ENCODE results near the gene RBM39.
A peak's percentile ranks its signal among the peaks of the same experiment; 100 is the strongest.
"Not testable (repeated sequence)": the region's sequence is repeated elsewhere in the genome, so short reads cannot be mapped to it uniquely, and the experiment has no call there.

Gene RBM39

DNA sequence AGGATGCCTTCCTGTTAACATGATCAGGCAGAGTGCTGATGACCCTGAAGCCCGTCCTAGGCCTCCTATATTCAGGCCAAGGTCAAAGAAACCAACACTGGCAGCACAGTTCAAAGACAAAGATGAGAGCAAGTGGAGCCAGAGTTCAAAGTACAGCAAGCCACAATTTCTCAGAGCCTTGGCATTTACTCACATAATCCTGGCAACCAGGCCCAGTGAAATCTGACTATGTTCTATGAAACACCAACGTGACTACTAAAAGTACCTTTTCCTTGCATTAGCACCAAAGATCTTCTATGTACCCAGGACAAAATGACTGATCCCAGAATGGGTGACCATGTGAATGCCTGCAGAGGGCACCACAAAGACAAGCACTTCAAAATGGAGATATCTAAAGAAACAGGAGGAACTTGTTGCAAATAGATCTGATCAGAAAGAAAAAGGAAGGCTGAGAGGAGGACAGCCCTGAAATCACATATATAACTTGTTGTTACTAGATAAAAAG is 46.8 kb downstream of the RBM39 start:
- no peak for DNase-seq (ENCODE audit: low read depth)
- no peak overlapping the region for H3K4me3 ChIP-seq (ENCODE audit: low read depth, low read length)

DNA sequence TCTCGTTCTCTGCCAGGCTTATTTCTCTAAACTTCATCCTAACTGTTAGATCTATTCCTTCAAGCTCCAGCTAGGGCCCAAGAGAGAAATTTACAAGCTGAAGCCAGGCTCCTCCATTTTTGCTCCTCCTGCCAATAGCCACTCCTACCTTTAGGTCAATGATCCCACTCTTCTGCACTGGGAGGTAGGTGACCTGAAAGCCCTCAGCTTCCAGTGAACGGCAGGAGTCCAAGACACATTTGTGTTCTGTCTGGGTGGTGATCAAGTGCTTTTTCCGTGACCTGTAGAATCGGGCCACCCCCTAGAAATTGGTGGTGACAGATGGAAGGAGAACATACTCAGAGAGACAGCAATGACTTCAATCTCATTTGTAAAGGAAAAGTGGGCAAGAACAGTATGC is 51.8 kb downstream of the RBM39 start:
- H3K4me3 ChIP-seq (ENCODE audit: low read depth, low read length) = no peak overlapping the region
- DNase-seq (ENCODE audit: low read depth) = no peak

DNA sequence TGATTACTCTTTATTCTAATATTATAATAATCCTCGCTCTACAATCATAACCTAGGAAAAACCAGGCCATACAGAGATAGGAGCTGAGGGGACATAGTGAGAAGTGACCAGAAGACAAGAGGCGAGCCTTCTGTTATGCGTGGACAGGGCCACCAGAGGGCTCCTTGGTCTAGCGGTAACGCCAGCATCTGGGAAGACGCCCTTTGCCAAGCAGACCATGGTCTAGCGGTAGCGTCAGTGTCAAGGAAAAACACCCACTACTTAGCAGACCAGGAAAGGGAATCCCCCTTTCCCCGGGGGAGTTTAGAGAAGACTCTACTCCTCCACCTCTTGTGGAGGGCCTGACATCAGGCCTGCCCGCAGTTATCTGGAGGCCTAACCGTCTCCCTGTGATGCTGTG is 55.2 kb downstream of the RBM39 start:
- not testable (repeated sequence) for DNase-seq (ENCODE audit: low read depth); H3K4me3 ChIP-seq (ENCODE audit: low read depth, low read length)

DNA sequence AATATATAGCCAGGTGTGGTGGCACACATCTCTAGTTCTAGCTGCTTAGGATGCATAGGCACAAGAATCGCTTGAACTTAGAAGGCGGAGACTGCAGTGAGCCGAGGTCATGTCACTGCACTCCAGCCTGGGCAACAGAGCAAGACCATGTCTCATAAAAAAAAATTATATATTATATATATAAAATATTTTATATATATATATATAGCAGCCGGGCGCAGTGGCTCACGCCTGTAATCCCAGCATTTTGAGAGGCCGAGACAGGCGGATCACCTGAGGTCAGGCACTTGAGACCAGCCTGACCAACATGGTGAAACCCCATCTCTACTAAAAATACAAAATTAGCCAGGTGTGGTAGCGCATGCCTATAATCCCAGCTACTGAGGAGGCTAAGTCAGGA is 56.7 kb downstream of the RBM39 start:
- H3K4me3 ChIP-seq (ENCODE audit: low read depth, low read length); DNase-seq (ENCODE audit: low read depth): not testable (repeated sequence)

DNA sequence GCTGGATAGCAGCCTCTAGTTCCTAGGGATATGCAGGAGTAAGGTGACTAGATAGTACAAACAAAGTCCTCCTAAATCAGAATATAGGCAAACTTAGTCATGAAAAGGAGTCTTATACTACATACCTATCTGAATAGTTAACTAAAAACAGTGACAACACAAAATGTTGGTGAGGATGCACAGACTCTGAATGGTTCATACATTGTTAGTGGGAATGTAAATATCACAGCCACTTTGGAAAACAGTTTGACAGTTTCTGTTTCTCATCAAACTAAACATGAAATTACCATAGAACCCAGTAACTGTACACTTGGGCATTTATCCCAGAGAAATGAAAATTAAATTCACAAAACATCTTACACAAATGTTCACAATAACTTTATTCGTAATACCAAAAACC is 60.1 kb downstream of the RBM39 start:
- no peak overlapping the region for H3K4me3 ChIP-seq (ENCODE audit: low read depth, low read length)
- DNase-seq (ENCODE audit: low read depth) = no peak

DNA sequence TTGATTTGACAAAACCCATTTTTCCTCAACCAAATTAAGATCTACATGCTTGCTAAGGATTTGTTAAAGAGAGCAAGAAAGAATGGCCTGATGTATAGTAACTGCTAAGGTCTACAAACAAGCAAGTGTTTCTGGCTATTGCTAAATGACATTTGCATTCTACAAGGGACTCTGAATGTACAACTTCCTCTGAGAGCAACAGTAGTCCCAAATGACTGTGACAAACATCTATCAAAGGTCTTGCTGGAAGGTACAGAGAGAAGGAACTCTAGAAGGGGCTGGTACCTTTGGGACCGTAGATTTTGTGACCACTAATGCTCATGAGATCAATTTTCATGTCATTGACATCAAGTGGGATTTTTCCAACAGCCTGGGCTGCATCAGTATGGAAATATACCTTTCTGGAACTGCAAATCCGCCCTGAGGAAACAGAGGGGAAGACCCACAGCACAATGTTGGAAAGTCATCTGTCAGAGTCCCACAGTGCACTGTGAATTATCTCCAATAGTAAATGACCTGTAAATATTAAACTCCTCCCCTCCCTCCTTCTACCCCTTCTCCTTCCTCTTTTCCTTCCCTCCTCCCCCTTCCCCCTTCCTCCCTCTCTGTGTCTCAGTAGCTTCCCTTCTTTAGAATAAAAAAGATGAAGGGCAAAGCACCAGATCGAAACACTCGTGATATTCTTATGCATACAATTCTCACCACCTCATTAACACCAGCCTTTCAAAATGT is 61.4 kb downstream of the RBM39 start:
- no peak for DNase-seq (ENCODE audit: low read depth)

DNA sequence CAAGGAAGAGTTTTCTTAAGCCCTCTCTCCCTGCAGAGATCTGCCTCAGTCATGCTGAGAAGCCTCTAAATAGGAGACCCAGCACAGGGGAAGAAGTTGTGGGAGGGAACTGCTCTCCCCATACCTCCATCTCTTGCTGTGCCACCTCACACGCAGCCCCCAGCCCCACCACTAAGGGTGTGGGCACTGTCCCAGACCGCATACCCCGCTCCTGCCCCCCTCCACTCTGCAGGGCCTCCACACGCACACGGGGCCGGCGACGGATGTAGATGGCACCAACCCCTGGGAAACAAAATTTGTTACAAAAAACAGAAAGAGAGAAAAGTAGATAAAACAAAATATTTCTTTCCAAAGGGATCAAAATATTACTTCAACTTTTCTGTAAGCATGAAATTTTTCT is 67.1 kb downstream of the RBM39 start:
- H3K4me3 ChIP-seq (ENCODE audit: low read depth, low read length) = no peak overlapping the region
- no peak for DNase-seq (ENCODE audit: low read depth)

More for the DNA sequence above, 61.4 kb downstream of the RBM39 start:
- no peak overlapping the region for H3K4me3 ChIP-seq (ENCODE audit: low read depth, low read length)

DNA sequence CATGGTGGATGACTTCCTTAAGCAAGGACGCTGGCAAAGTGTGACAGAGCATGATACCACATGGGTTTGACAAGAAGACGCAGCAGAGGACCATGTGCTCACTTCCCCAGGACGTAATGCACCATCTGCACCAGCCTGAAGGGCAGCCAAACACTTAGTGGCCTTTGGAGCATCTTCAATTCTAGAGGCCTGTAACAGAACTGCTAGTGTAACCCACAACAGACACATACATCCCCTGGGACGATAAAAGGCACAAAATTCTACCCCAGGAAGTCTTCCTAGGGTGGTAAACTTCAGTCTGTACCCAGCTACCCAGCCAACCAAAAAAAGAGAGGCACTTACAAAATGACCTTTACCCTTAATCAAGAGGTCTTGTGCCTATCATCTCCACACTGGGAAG is 68.2 kb downstream of the RBM39 start:
- no peak for DNase-seq (ENCODE audit: low read depth)
- H3K4me3 ChIP-seq (ENCODE audit: low read depth, low read length) = no peak overlapping the region

DNA sequence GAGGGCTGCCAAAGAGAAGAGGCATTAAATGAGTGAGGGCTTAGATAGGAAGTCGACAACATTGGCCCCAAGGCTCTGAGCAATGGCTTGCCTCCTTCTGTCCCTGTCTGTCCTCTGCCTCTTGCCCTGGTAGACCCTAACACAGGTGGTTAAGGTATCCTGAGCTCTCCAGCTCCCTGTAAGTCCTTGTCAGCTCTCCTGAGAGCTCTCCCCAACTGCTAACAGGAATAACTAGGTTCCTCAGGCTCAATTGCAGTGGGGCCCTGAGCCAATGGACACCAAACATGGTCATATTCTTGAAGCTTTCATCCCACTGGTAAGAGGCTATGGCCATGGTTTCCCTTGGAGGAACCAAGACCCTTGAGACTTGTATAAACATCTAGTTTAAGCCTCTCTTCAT is 72.4 kb downstream of the RBM39 start:
- no peak for DNase-seq (ENCODE audit: low read depth)
- H3K4me3 ChIP-seq (ENCODE audit: low read depth, low read length) = no peak overlapping the region

DNA sequence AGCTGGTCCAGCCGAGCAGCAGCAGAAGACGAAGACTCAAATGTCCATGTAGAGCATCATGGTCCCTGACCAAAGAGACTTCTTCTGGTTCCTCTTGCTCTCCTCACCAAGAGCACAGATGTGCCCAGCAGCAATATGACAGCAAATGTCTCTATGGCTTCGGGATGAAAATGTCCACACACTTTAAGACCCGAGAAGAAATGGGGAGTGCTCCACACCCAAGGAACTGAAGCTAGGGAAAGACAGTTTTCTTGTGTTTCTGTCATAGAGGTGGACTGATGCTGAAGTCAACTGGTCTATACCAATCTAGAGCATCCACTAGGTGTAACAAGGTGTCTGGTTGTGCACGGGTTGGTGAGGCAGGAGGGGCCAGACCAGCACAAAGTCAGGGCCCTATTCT is 72.8 kb downstream of the RBM39 start:
- DNase-seq (ENCODE audit: low read depth) = no peak
- H3K4me3 ChIP-seq (ENCODE audit: low read depth, low read length) = no peak overlapping the region

DNA sequence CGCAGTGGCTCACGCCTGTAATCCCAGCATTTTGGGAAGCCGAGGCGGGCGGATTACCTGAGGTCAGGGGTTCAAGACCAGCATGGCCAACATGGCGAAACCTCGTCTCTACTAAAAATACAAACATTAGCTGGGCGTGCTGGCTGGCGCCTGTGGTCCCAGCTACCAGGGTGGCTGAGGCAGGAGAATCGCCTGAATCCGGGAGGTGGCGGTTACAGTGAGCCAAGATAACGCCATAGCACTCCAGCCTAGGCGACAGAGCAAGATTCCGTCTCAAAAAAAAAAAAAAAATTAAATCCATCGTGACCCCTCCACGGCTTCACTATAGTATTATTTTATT is 76.1 kb downstream of the RBM39 start:
- no peak for DNase-seq (ENCODE audit: low read depth)
- no peak overlapping the region for H3K4me3 ChIP-seq (ENCODE audit: low read depth, low read length)

DNA sequence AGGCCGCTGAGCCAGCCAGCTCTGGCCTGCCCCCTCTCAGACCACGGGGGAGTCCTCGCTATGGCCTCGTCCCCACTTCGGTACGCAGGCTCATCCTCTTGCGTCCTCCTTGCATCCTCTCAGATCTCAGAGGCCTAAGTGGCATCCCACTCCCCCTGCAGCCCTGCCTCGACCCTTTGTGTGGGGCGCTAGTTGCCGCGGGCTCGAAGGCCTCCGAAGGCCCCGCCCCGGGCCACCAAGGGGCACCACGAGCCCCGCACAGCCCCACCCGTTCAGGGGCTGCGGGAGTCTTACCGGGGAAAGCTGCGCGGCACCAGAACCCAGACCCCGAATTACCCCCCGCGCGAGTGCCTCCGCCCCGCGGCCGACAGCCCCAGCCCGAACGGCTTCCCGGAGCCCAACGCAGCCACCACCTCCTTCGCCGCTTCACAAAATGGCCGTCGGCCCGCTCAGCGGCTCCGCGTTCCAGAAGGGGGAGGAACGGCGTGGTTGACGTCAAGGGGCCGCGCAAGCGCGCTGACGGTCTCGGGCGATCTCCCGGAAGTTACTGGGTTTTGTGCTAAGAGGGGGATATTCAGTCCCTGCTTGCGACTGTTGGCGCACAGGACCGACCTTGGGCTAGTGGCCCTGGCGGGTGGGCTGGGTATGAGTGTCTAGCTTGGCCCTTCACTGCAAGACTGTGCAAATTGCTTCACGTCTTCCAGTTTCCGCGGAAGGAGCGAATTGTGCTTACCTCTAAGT is 77.4 kb downstream of the RBM39 start, which contains the start of the genes CPNE1 and RBM12:
Gene CPNE1 (minus strand): TSS at position 435 of the 741 bp plus-strand sequence. CDS start 31,977 bp downstream, outside the sequence.
Gene RBM12 (minus strand): TSS at position 435 of the 741 bp plus-strand sequence. CDS start 9,578 bp downstream, outside the sequence.
- peak within 1 kb of the TSS; percentile 98 for H3K4me3 ChIP-seq (ENCODE audit: low read depth, low read length)
- DNase-seq (ENCODE audit: low read depth) = peak; percentile 69

DNA sequence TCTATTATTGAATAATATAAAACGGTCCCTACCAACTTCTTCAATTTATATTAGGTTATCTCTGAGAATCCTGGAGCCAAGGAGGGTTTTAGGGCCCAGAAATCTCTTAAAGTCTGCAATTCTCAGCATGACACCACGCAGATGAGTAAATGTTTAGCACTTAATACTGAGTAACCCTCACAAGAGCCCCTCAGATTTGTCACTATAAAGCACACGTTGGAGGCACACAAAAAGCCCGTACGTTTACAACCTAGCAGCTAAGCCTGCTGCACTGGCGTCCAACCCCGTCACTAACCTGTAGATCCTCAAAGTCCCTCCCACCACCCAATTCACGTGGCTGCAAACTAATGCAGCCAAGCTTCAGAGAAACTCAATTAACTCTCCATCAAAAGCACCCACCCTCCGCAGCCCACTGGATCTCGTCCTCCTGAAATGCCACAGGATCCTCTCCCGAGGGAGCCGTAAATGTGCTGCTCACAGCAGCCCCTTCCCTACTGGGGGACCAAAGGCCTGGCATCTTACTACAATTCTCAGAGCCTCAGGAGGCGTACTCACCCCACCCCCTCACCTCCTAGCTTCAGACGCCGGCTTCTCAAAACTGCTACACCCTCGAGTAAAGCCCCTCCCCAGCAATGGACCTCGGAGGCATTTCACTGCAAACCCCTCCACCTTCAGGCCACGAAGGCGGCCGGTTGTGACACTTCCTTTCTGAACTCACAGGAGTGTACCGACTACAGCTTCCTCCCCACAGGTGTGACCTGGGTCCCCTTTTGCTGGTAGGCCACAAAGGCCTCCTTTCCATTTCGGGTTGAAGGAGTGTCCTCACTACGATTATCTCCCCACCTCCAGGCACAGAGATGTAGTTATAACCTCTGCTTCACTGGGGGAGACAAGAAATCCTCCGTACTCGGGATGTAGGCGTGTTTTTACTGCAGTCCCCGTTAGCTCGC is 78.3 kb downstream of the RBM39 start:
- DNase-seq (ENCODE audit: low read depth) = no peak
- H3K4me3 ChIP-seq (ENCODE audit: low read depth, low read length) = peak overlapping the region; percentile 98

DNA sequence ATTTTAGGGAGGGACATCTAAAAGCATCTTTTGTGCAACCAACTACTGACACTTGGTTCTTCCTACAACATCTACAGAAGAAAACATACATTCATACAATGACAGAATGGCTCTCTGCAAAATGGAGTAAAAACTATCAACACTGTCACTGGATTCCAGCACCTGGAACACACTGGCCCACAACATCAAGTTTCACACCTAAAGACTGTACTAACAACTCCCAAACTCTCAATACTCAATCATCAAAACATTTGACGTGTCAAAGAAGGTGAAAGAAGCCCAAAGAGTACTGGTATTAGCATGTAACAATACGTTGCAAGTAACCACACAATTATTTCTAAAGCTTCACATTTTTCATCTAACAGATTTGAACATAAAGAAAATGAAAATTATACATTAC is 79.5 kb downstream of the RBM39 start:
- DNase-seq (ENCODE audit: low read depth) = no peak

DNA sequence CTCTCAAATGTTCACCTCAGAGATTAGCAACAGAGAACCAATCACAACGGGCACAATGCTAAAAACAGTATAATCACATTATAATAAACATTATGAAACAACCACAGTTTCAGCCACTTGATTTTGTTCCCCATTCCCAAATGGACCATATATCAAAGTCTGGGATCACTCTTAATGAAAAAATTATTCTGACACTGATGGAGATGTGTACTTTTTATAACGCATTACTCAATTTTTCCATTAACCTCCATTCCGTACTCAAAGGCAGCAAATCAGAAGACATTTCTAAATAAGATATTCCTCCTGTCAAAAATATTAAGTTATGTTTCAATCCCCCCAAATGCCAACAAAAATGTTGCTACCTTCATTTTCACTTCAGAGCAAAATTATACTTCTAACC is 80.2 kb downstream of the RBM39 start:
- no peak for DNase-seq (ENCODE audit: low read depth)
- peak overlapping the region; percentile 98 for H3K4me3 ChIP-seq (ENCODE audit: low read depth, low read length)

More for the DNA sequence above, 79.5 kb downstream of the RBM39 start:
- peak overlapping the region; percentile 98 for H3K4me3 ChIP-seq (ENCODE audit: low read depth, low read length)

DNA sequence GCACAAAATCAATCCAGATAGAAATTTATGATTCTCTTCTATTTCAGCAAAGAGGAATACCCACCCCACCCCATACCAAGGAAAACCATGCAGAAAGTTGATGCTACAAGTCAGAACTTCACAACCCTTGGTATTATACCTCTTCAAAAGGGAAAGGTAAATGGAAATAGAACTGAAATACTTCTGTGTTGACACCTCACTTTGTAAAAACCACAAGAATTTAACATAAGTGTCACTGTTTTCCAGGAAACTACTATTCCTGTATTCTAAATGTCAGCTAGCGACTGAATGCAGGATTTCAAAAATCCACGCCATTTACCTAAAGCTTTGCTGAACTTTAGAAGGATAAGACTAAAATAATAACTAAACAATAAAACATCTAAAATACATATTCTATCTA is 81.0 kb downstream of the RBM39 start:
- no peak for DNase-seq (ENCODE audit: low read depth)
- no peak overlapping the region for H3K4me3 ChIP-seq (ENCODE audit: low read depth, low read length)

DNA sequence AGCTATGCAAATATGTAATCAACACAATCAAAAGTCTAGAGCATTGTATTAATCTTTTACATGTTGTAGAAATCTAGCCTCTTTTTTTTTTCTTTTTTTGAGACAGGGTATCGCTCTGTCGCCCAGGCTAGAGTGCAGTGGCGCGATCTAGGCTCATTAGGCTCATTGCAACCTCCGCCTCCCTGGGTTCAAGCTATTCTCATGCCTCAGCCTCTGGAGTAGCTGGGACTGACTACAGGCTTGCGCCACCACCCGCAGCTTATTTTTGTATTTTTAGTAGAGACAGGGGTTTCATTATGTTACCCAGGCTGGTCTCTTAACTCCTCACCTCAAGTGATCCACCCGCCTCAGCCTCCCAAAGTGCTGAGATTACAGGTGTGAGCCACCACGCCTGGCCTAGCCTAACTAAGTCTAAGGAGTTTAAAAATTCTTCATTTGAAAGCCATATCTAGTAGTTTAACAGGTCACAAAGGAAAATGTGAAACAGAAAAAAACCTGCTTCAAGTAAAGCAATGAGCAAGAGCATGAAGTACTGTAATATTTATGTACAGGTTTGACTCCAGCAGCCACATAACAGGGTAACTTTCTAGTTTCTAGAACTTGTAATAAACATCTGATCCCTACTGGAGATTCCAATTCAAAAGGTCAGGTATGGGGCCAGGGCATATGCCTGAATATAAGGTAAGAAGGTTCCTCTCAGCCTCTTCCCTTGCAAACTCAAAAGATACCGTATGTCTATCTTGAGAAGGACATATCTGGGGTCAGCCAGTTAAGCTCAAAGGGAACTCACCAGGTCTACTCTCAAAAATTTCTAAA is 81.7 kb downstream of the RBM39 start:
- DNase-seq (ENCODE audit: low read depth) = no peak
- no peak overlapping the region for H3K4me3 ChIP-seq (ENCODE audit: low read depth, low read length)

DNA sequence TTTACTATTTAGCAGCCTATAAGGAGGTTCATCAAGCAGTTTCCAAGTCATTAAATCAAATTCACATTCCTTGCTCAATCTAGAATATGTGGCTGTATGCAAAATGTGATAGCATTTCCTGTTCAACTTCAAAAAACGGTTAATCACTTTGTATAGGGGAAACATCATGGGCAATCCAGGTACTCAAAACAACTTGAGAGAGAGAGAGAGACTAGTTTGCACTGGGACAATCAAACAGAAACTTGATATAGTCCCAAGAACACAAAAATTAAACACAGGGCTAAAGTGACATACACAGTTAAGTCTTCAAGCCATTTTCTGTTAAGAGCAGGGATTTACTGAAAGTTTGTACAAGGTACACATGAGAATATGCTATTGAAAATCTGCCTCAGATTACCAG is 84.8 kb downstream of the RBM39 start:
- no peak overlapping the region for H3K4me3 ChIP-seq (ENCODE audit: low read depth, low read length)
- no peak for DNase-seq (ENCODE audit: low read depth)

DNA sequence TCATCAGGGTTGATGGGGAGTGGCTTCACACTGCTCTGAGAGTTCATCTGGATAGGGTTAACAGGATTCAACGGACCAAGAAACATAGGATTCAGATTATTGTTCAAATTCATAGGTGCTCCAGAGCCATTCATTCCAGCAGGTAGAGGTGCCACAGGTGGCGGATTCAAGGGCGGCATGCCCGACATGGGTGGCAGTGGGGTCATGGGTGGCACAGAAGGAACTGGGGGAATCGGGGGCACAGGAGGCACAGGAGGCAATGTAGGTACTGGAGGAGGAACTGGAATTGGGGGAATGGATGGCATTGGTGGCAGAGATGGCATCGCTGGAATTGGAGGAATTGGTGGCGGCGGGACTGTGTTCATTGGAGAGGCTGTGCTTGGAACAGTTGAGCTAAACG is 87.6 kb downstream of the RBM39 start:
- DNase-seq (ENCODE audit: low read depth) = no peak
- no peak overlapping the region for H3K4me3 ChIP-seq (ENCODE audit: low read depth, low read length)

All from skeletal muscle cell (primary cell).